Stomach (tissue), 4 donors: ENCODE data around the gene SPI1.

Source experiments
- EP300 ChIP-seq: sonication (generic); formaldehyde crosslinking; IDR thresholded peaks from one replicate; pipeline ENCODE4 v1.6.1; 2017; ENCODE audit warnings: antibody characterized with exemption
- POLR2A ChIP-seq, 4 donors: fragments of 450-650 bp; IDR thresholded peaks; one replicate each; pipeline ENCODE4 v1.6.1; 2016; ENCODE audit warnings: antibody characterized with exemption in 4 of 4, control low read depth in 2 of 4, mild to moderate bottlenecking in 1 of 4, moderate library complexity in 1 of 4
- TF ChIP-seq, protein P1 (sequence below), 7 experiments: fragments of 450-650 bp in 4 of 7; fragments of 200-600 bp in 3 of 7; sonication (generic) in 3 of 7; IDR thresholded peaks; one replicate each; pipeline ENCODE4 v1.5.1; 2016 to 2019; ENCODE audit warnings: antibody characterized with exemption in 7 of 7, control low read depth in 2 of 7, mild to moderate bottlenecking in 1 of 7

DNA sequence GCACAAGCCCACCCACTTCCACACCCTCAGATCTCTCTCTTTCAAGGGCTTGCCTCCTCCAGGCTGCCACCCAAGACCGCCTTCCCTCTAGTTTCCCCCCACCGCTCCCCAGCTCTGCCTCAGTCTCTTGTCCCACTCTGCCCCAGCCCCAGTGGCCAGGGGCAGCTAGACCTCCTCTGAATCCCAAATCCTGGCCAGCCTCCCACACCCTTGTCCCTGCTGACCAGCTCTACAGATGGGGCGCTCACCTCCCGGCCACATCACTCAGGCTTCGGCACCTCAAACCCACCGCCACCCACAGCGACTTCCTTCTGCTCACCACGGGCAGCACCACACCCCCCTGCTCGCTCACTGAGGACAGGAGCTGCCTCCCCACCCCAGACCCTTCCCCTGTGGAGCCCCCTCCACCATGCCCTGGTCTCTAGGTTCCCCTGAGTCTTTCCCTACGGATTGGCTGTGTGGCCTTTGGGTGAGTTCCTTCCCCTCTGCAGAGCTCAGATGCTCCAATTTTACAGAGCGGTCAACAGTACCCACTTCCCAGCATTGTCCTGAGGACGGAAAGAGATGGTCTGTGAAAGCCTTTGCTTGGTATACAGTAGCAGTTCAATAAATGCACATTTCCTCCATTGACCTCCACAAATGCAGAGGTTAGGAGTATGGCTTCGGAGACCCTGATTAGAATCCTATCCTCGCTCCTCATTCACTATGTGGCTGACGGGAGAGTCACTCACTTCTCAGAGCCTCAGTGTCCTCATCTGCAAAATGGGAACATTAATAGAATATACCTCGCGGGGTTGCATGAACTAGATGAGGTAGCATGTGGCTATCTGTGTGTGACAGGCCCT, 11.5 kb upstream of the SPI1 start:
- TF ChIP-seq, protein P1, sequence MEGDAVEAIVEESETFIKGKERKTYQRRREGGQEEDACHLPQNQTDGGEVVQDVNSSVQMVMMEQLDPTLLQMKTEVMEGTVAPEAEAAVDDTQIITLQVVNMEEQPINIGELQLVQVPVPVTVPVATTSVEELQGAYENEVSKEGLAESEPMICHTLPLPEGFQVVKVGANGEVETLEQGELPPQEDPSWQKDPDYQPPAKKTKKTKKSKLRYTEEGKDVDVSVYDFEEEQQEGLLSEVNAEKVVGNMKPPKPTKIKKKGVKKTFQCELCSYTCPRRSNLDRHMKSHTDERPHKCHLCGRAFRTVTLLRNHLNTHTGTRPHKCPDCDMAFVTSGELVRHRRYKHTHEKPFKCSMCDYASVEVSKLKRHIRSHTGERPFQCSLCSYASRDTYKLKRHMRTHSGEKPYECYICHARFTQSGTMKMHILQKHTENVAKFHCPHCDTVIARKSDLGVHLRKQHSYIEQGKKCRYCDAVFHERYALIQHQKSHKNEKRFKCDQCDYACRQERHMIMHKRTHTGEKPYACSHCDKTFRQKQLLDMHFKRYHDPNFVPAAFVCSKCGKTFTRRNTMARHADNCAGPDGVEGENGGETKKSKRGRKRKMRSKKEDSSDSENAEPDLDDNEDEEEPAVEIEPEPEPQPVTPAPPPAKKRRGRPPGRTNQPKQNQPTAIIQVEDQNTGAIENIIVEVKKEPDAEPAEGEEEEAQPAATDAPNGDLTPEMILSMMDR (IDR thresholded peaks at IDR 0.05): no peak
- TF ChIP-seq POLR2A (IDR thresholded peaks at IDR 0.05): no peak
- no peak for TF ChIP-seq EP300
